Measurements from ENCODE around the gene LRRC39.

LRRC39 gene

GRCh38 chr1:100146958-100147357 is 31.1 kb downstream of the LRRC39 start:
- DNase-seq: no peak

- DNase-seq: no peak
Measured at GRCh38 chr1:100145116-100145515, 32.9 kb downstream of the LRRC39 start.

- no peak for DNase-seq
Measured at GRCh38 chr1:100142343-100142742, 35.7 kb downstream of the LRRC39 start.

- DNase-seq: no peak
Measured at GRCh38 chr1:100141192-100141591, 36.9 kb downstream of the LRRC39 start.

GRCh38 chr1:100137602-100138001 is 40.5 kb downstream of the LRRC39 start:
- DNase-seq: no peak

- peak in 1 of 2 experiments; percentile 3 for DNase-seq
Measured at GRCh38 chr1:100134872-100135271, 43.2 kb downstream of the LRRC39 start.

GRCh38 chr1:100132566-100133477 is 45.2 kb downstream of the LRRC39 start, which contains the start of the genes SASS6 and TRMT13:
TSS of gene SASS6 (minus strand) at chr1:100132930. CDS start at chr1:100132814, 116 bp downstream.
TSS of gene TRMT13 (plus strand) at chr1:100133163. CDS start at chr1:100133169, 6 bp downstream.
- DNase-seq: peak; percentile 94 to 96

GRCh38 chr1:100131623-100132022 is 46.4 kb downstream of the LRRC39 start:
- no peak for DNase-seq

GRCh38 chr1:100130552-100131077 is 47.4 kb downstream of the LRRC39 start:
- DNase-seq: no peak

- no peak for DNase-seq
Measured at GRCh38 chr1:100127226-100127625, 50.8 kb downstream of the LRRC39 start.

- no peak for DNase-seq
Measured at GRCh38 chr1:100122177-100122576, 55.9 kb downstream of the LRRC39 start.

- DNase-seq: no peak
Measured at GRCh38 chr1:100115524-100115923, 62.5 kb downstream of the LRRC39 start.

- DNase-seq: no peak
Measured at GRCh38 chr1:100109554-100110066, 68.4 kb downstream of the LRRC39 start.

GRCh38 chr1:100107696-100108095 is 70.4 kb downstream of the LRRC39 start:
- DNase-seq: no peak

GRCh38 chr1:100101564-100101963 is 76.5 kb downstream of the LRRC39 start:
- DNase-seq: no peak

GRCh38 chr1:100100202-100100601 is 77.9 kb downstream of the LRRC39 start:
- DNase-seq: no peak
